Stomach (tissue), 9 donors: ENCODE measurements around the gene TLR9. TPM values are rescaled to one million over a fixed set of nuclear protein-coding genes. Genes with fewer than 3 reads are reported as not detected.
"Not testable (repeated sequence)": the region's sequence is repeated elsewhere in the genome, so short reads cannot be mapped to it uniquely, and the experiment has no call there.

Experiments
- DNase-seq, 2 donors: peaks; one replicate each; pipeline versions ENCODE4 v3.0.0 to v3.0.0-alpha.2; 2013 to 2019
- H3K27ac ChIP-seq, 5 donors: fragments of 200-600 bp in 4 of 5; sonication (generic) in 4 of 5; one replicate each; pipeline ENCODE4 v1.5.1; 2013 to 2019; ENCODE audit warnings: mild to moderate bottlenecking in 1 of 5, moderate library complexity in 1 of 5
- H3K27me3 ChIP-seq, 3 donors: fragments of 200-600 bp; sonication (generic); one replicate each; pipeline ENCODE4 v1.5.1; 2017 to 2019; ENCODE audit warnings: mixed run types in 1 of 3
- H3K36me3 ChIP-seq, 4 donors: fragments of 200-600 bp; sonication (generic); 1 replicate in 3 of 4; 2 replicates in 1 of 4; pipeline ENCODE4 v1.5.1; 2016 to 2019
- H3K4me1 ChIP-seq, 4 donors: fragments of 200-600 bp; sonication (generic); one replicate each; pipeline ENCODE4 v1.5.1; 2016 to 2019
- H3K4me3 ChIP-seq, 4 donors: fragments of 200-600 bp; sonication (generic) in 3 of 4; one replicate each; pipeline ENCODE4 v1.5.1; 2016 to 2019; ENCODE audit warnings: mild to moderate bottlenecking in 1 of 4
- H3K9me3 ChIP-seq, 4 donors: fragments of 200-600 bp; sonication (generic); one replicate each; pipeline ENCODE4 v1.5.1; 2016 to 2019
- EP300 ChIP-seq: sonication (generic); formaldehyde crosslinking; IDR thresholded peaks from one replicate; pipeline ENCODE4 v1.6.1; 2017; ENCODE audit warnings: antibody characterized with exemption
- POLR2A ChIP-seq, 4 donors: fragments of 450-650 bp; IDR thresholded peaks; one replicate each; pipeline ENCODE4 v1.6.1; 2016; ENCODE audit warnings: antibody characterized with exemption in 4 of 4, control low read depth in 2 of 4, mild to moderate bottlenecking in 1 of 4, moderate library complexity in 1 of 4
- POLR2AphosphoS5 ChIP-seq, 3 donors: sonication (generic); formaldehyde crosslinking; IDR thresholded peaks; one replicate each; pipeline ENCODE4 v1.6.1; 2016; ENCODE audit warnings: antibody characterized with exemption in 3 of 3
- WGBS, 5 donors: extraction: QIAGEN DNeasy Blood & Tissue Kit in 3 of 5; methylation state at CpG; one replicate each; pipeline versions ENCODE4 v1.1.5 to v1.1.7; 2013 to 2018; 5-methylcytosine and 5-hydroxymethylcytosine counted together
- intact Hi-C: fragments of 100-400 bp; cut with DNase I; formaldehyde crosslinking; loops from one replicate; pipeline ENCODE4 v1.15.1; 2023; ENCODE audit warnings: low total_unique reads
- polyA plus RNA-seq, 3 donors: library from polyadenylated mRNA; stranded (reverse); fragments of 200-250 nt; gene quantifications; one replicate each; pipeline ENCODE4 v1.2.3, GENCODE V29; 2013
- total RNA-seq, 5 donors: library from RNA; depleted of rRNA; stranded (reverse); fragments of >200 nt; gene quantifications; one replicate each; pipeline versions ENCODE4 v1.1.0 to v1.2.3, GENCODE V29; 2014 to 2016
- TF ChIP-seq, protein P1 (sequence below), 7 experiments: fragments of 450-650 bp in 4 of 7; fragments of 200-600 bp in 3 of 7; sonication (generic) in 3 of 7; IDR thresholded peaks; one replicate each; pipeline ENCODE4 v1.5.1; 2016 to 2019; ENCODE audit warnings: antibody characterized with exemption in 7 of 7, control low read depth in 2 of 7, mild to moderate bottlenecking in 1 of 7
- donor health status: healthy with polysubstance abuse.
- donor health status: Bipolar disorder and iron deficiency.
- donor health status: healthy.

The TLR9 gene
- total and polyA plus RNA-seq, 8 donors, result 0.18 TPM; not detected in 7

DNA sequence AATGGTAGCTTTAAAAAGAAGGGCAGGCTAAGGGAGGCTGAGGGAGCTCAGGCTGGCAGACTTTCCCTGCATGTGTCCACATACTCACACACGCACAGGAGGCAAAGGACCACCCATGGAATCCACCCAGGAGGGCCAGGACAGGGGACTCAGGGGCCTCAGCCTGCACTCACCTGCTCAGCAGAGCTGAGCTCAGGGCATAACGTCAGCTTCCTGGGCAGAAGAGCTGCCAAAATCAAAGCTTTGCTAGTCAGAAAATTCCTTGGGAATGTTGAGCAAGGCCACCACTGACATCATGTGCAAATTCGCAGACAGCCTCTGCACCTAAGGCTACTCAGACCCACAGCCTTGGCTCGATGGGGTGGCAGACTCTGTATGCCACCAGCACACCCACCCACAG, 43.9 kb downstream of the TLR9 start:
- intact Hi-C loops, result no loop called here
- Histone ChIP-seq H3K27me3 (no peaks in the 10 kb centered on the region), H3K4me3 (no peak overlapping the region), H3K9me3 (no peaks in the 10 kb centered on the region), H3K4me1 (peaks cover 0 to 12% (median 10%) of the 10 kb centered on the region in 4 donors), H3K27ac (no peak overlapping the region), H3K36me3 (no peaks in the 10 kb centered on the region)
- DNase-seq, result no peak
- TF ChIP-seq, protein P1, sequence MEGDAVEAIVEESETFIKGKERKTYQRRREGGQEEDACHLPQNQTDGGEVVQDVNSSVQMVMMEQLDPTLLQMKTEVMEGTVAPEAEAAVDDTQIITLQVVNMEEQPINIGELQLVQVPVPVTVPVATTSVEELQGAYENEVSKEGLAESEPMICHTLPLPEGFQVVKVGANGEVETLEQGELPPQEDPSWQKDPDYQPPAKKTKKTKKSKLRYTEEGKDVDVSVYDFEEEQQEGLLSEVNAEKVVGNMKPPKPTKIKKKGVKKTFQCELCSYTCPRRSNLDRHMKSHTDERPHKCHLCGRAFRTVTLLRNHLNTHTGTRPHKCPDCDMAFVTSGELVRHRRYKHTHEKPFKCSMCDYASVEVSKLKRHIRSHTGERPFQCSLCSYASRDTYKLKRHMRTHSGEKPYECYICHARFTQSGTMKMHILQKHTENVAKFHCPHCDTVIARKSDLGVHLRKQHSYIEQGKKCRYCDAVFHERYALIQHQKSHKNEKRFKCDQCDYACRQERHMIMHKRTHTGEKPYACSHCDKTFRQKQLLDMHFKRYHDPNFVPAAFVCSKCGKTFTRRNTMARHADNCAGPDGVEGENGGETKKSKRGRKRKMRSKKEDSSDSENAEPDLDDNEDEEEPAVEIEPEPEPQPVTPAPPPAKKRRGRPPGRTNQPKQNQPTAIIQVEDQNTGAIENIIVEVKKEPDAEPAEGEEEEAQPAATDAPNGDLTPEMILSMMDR (IDR thresholded peaks at IDR 0.05), result no peak
- no peak for TF ChIP-seq POLR2AphosphoS5 (IDR thresholded peaks at IDR 0.05)
- no peak for TF ChIP-seq POLR2A (IDR thresholded peaks at IDR 0.05)
- TF ChIP-seq EP300, result no peak
- WGBS, 5 donors, result 61 to 77% (median 70%) methylated on average over 4 of the region's 4 CpGs

GRCh38 chr3:52178537-52178936, 46.9 kb downstream of the TLR9 start:
- no peak for DNase-seq
- intact Hi-C loops, result no loop called here
- no peak for TF ChIP-seq POLR2A (IDR thresholded peaks at IDR 0.05)
- Histone ChIP-seq H3K4me3 (no peak overlapping the region), H3K36me3 (no peaks in the 10 kb centered on the region), H3K9me3 (no peaks in the 10 kb centered on the region), H3K4me1 (peaks cover 0 to 14% (median 11%) of the 10 kb centered on the region in 4 donors), H3K27ac (no peak overlapping the region), H3K27me3 (no peaks in the 10 kb centered on the region)
- 92 to 100% (median 97%) methylated on average over 1 of the region's 1 CpG for WGBS, 5 donors

- DNase-seq, H3K27me3 ChIP-seq, H3K4me3 ChIP-seq, H3K9me3 ChIP-seq, intact Hi-C loops, H3K36me3 ChIP-seq: not testable (repeated sequence)
- Histone ChIP-seq H3K4me1 (peaks cover 0 to 14% (median 11%) of the 10 kb centered on the region in 4 donors), H3K27ac (peak overlapping the region in 2 of 5 donors; percentile 24 to 49)
- 85 to 94% (median 93%) methylated on average over 4 of the region's 4 CpGs for WGBS, 5 donors
Measured at GRCh38 chr3:52178126-52178525, 47.3 kb downstream of the TLR9 start.

DNA sequence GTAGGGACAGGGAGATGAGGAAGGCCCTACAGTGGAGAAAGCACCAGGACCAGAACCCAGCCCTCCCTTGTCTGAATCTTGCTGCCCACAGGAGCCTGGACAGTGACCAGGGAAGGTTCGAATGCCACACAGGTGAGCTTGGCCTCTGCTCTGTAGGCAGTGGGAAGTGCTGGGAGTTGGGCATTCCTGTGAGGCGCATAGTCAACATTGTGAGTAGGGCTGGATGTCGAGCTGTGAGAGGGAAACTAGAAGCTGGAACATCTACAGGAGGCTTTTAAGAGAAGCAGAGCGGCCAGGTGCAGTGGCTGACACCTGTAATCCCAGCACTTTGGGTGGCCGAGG, 47.8 kb downstream of the TLR9 start:
- 54 to 79% (median 67%) methylated on average over 5 of the region's 5 CpGs for WGBS, 5 donors
- TF ChIP-seq, protein P1 (IDR thresholded peaks at IDR 0.05), result no peak
- no peak for TF ChIP-seq POLR2A (IDR thresholded peaks at IDR 0.05)
- no peak for TF ChIP-seq POLR2AphosphoS5 (IDR thresholded peaks at IDR 0.05)
- TF ChIP-seq EP300, result no peak
- peak overlapping the region; percentile 24 to 57 (median 49) for H3K27ac ChIP-seq

GRCh38 chr3:52176951-52177700, 48.3 kb downstream of the TLR9 start:
- Histone ChIP-seq H3K4me3 (no peak overlapping the region), H3K27ac (peak overlapping the region; percentile 24 to 57 (median 49)), H3K27me3 (no peaks in the 10 kb centered on the region), H3K4me1 (peaks cover 0 to 14% (median 11%) of the 10 kb centered on the region in 4 donors), H3K9me3 (no peaks in the 10 kb centered on the region), H3K36me3 (no peaks in the 10 kb centered on the region)
- TF ChIP-seq POLR2AphosphoS5 (IDR thresholded peaks at IDR 0.05), result peak in 2 of 3 donors; percentile 4 to 30
- TF ChIP-seq, protein P1 (IDR thresholded peaks at IDR 0.05), result no peak
- WGBS, 5 donors, result 30 to 64% (median 60%) methylated on average over 13 to 15 of the region's 15 CpGs
- intact Hi-C loops, result no loop called here
- peak; percentile 72 to 78 for DNase-seq

More for the DNA sequence above, 47.8 kb downstream of the TLR9 start:
- no peaks in the 10 kb centered on the region for H3K36me3 ChIP-seq
- DNase-seq, result peak in 1 of 2 donors; percentile 69
- H3K4me3 ChIP-seq, result no peak overlapping the region
- H3K9me3 ChIP-seq, result no peaks in the 10 kb centered on the region
- intact Hi-C loops, result no loop called here
- no peaks in the 10 kb centered on the region for H3K27me3 ChIP-seq
- H3K4me1 ChIP-seq, result peaks cover 0 to 14% (median 11%) of the 10 kb centered on the region in 4 donors
